GM19395 (cell line): ENCODE data around the gene MFN1.
A peak's percentile ranks its signal among the peaks of the same experiment; 100 is the strongest.
"Not testable (repeated sequence)": the region's sequence is repeated elsewhere in the genome, so short reads cannot be mapped to it uniquely, and the experiment has no call there.

Source experiments
- ATAC-seq: cut with Tn5 transposase; IDR thresholded peaks from one replicate; pipeline ENCODE4 v1.9.1; 2021; ENCODE audit warnings: mild to moderate bottlenecking, moderate library complexity; ENCODE audit not compliant: unreplicated experiment

The MFN1 gene

GRCh38 chr3:179347345-179348194 lies at the start of gene MFN1:
MFN1 (plus strand) TSS chr3:179347709; CDS start chr3:179348852, 1,143 bp downstream.
- peak; percentile 96 for ATAC-seq

- ATAC-seq: no peak
Observed at GRCh38 chr3:179297971-179298725, 49.4 kb upstream of the MFN1 start.

GRCh38 chr3:179299316-179299715 lies 48.2 kb upstream of the MFN1 start:
- ATAC-seq: no peak

DNA sequence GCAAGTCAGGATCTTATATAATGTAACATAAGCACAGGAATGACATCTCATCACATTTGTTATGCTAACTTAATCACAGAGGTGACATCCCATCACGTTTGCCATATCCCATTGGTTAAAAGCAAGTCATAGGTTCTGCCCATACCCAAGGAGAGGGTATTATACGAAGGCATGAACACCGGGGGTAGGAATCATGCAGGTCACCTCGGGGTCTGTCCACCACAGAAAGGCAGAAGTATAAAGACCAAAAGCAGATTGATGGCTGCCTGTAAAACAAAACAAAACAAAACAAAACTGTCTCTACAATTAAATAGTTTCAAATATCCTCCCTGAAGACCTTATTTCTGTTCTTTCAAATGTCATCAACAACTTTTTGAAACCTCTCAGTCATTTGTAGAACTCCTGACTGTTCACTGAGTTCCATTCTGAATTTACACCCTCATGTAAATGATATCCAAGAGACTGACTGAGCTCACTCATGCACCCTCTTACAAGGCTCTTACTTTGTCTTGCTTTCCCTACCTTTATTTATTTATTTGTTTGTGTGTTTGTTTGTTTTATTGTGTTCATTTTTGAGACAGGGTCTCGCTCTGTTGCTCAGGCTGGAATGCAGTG lies 47.4 kb upstream of the MFN1 start:
- peak; percentile 78 for ATAC-seq

GRCh38 chr3:179301645-179302044 lies 45.9 kb upstream of the MFN1 start:
- no peak for ATAC-seq

GRCh38 chr3:179302111-179302510 lies 45.4 kb upstream of the MFN1 start:
- no peak for ATAC-seq

DNA sequence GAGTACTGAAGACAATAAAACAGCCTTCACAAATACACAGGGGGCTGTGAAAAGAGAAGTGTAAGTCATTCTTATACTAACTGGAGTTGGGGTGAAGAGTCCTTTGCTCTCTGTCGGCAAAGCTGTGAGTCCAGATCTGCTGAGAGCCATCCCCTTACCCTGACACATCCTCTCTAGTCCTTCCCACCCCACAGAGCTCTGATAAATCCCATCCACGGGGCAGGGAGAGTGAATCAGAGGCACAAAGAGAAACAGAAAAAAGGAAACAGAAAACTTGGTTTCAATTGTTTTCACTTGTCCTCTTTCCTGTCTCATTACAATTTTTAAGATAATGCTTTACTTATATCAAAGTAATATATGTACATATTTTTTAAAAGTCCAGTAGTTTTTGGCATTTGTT lies 42.9 kb upstream of the MFN1 start:
- no peak for ATAC-seq

DNA sequence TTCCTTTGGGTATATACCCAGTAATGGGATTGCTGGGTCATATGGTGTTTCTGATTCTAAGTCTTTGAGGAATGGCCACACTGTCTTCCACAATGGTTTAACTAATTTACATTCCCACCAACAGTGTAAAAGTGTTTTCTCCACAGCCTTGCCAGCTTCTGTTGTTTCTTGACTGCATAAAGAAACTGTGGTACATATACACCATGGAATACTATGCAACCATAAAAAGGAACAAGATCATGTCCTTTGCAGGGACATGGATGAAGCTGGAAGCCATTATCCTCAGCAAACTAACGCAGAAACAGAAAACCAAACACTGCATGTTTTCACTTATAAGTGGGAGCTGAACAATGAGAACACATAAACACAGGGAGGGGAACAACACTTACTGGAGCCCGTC lies 40.1 kb upstream of the MFN1 start:
- ATAC-seq: not testable (repeated sequence)

DNA sequence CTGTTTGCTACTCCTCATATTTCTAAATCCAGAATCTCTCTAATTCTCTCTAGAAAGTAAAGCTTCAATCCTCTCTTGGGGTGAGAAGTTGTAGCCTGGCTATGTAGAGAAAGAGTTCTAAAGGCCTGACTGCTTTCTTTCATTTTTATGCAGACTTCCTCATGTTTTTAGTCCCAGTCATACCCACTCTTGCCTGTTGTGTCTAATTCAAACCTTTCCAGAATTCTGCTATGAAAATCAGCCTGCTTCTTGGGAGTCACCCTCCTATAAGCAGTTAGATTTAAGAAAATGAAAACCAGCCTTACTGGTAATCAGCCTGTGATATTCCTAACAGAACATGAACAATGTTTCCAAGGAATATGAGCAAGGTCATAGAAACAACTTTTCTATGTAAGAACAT lies 39.5 kb upstream of the MFN1 start:
- no peak for ATAC-seq

- peak; percentile 98 for ATAC-seq
Observed at GRCh38 chr3:179309225-179310078, 38.1 kb upstream of the MFN1 start.

DNA sequence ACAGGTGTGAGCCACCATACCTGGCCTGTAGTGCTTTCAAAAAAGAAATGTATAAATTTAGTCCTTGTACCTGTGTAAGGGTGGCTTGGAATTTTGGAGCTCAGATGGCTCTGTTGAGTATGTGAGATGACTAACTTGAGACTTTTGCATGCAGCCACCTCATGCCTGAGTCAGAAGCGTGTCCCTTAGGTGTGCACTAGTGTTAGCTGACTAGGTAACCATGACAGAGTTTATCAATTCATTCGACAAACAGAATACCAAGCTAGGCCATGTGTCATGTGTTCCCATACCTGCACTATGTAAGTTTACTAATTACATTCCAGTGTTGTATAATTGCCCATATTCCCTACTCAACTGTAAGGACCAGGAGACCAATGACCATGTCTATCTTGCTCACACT lies 28.6 kb upstream of the MFN1 start:
- ATAC-seq: no peak

DNA sequence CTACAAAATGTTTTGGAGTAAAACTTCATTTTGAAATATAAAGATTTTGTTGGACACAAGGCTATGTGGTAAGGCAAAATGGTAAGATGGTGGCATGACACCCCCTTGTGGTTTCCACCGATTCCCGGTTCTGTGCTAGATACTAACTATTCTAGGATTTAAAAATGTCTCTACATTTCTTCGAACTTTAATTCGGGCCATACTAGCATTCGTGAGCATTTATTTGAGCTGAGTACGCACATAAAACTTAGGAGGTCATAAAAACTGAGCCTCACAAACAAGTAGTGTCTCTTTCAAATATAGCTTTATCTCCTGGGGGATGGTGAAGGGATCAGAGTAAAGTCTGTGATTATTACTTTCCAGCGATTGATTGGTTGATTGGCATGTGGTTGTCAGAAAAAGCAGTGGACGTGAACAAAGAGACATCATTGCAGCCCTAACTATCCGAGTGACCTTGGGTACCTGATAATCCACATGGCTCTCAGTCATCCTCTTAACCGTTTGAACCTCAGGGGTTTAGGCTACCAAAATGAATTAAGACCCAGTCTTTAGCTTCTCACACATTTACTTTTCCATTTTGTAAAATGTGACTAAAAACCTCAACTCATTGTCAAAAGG lies 25.7 kb upstream of the MFN1 start:
- ATAC-seq: no peak

DNA sequence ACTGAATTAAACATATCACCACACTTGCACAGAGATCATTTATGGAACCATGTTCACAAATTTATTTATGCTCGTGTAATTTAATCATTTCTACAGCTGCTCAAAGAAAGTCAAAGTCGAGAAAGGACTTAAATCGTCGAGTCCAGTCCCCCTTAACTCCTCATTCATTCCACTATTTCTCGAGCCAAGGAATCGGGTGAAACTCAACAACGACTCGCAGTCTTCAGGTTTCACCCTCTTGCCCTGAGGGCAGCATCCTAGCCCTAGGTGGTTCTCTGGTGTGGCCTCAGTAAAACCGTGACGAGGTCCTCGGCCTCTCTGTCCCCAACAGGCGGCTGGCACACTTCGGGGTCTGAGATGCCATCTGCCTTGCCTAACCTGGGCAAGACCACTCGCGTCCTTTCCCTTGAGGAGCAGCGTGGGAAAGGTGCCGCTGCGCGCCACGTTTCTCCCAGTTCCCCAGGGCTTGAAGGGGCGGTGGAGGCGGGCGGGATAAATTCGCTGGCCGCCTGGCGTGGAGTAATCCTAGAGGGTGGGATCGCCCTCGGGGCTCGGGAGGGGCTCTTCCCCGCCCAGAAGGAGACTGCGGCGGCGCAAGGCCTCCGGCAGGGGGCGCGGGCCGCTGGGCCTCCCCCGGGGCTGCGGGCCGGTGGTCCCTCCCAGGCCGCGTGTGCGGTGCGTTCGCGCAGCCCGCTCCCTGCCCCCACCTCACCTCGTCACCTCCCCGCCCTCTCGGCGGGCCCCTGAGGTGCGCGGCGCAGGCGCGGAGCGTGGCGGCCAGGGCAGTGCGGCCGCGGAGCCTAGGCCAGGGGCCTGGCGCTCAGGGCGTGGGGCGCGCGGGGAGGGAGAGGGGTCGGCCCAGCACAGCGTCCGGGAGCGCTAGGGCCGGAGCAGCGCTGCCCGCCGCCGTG lies 25.0 kb upstream of the MFN1 start, which contains the start of gene ZNF639:
Gene ZNF639, plus strand, starts transcription at position 746 of the 911 bp plus-strand sequence. CDS start 5,263 bp downstream, outside the sequence.
- ATAC-seq: peak; percentile 70

- ATAC-seq: peak; percentile 50
Observed at GRCh38 chr3:179323197-179324110, 24.1 kb upstream of the MFN1 start.

DNA sequence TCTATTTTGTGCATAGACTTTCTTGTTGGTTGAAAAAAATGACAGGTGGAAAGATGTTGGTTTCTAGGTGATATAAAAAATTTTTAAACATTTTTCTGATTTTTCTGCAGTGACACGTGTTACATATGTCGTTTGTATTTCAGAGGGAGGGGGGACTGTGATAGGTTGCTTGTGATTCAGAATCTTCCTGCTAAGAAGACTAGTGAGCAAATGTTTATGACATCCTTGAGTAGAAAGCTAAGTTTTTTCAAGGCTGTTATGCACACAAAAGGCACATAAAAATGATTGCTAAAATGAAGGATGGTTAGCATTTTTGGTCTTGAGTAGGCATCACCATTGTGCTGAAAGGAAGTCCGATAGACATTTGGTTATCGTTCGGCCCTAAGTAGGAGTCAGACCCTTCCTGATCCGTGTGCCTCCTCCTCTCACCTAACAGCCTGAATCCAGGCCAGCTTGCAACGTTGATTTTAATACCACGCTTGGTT lies 23.2 kb upstream of the MFN1 start:
- peak; percentile 21 for ATAC-seq

- ATAC-seq: no peak
Observed at GRCh38 chr3:179330438-179330837, 17.1 kb upstream of the MFN1 start.

- ATAC-seq: no peak
Observed at GRCh38 chr3:179332240-179332639, 15.3 kb upstream of the MFN1 start.

GRCh38 chr3:179333084-179333483 lies 14.4 kb upstream of the MFN1 start:
- no peak for ATAC-seq
